Skeletal muscle cell (primary cell): ENCODE results near the gene TRMT1.

Source experiments
- DNase-seq: peaks from one replicate; pipeline ENCODE4 v3.0.0-alpha.2; 2010; ENCODE audit warnings: low read depth
- H3K4me3 ChIP-seq: 2 replicates; pipeline ENCODE4 v1.5.1; 2011; ENCODE audit warnings: low read depth, mild to moderate bottlenecking, control low read depth, low read length, moderate library complexity

TRMT1 gene

DNA sequence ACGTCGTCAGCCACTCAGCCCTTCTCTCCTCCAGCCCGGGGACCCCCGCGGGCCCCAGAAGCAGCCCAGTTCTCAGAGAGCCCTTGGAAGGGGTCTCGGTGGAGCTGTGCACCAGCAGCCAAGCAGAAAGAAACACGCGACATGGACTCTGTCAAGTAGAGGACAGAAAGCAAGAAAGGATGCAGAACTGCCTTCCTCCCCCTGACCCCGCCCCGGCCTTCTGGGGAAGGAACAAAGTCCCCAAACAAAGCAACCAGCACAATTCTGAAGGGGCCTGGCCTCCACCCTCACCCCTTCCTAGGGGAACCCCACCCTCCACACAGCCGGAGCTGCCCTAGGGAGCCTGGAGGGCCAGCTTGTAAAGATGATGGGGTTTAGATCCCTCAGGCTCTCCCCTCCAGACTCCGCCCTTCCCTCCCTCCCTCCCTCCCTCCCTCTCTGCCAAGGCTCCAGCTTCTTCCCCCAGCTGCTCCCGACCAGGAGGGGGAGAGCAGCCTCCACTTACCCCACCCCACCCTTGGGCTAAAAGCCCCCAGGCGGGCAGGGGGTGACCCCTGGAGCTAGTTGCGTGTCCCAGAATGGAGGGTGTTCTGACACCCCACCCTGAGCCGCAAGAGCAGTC lies 21.7 kb downstream of the TRMT1 start:
- no peak overlapping the region for H3K4me3 ChIP-seq
- DNase-seq: no peak

DNA sequence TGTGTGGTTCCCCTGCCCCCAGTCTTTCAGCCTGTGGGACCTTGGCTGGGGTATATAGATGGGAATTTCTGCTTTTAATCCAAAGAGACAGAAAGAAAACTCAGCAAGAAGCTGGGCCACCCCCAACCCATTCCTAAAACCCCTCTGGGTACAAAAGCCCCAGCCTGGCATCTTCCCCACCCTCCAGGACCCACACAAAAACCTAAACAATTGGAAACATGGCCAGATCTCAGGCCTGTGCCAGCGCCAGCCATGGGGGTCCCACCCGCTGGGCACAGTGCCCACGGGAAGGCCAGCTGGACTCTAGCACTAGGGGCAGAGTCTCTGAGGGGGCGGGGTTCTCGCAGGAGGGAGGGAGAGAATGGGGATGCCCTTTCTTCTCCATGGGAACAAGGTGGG lies 22.4 kb downstream of the TRMT1 start:
- DNase-seq: no peak
- H3K4me3 ChIP-seq: no peak overlapping the region

DNA sequence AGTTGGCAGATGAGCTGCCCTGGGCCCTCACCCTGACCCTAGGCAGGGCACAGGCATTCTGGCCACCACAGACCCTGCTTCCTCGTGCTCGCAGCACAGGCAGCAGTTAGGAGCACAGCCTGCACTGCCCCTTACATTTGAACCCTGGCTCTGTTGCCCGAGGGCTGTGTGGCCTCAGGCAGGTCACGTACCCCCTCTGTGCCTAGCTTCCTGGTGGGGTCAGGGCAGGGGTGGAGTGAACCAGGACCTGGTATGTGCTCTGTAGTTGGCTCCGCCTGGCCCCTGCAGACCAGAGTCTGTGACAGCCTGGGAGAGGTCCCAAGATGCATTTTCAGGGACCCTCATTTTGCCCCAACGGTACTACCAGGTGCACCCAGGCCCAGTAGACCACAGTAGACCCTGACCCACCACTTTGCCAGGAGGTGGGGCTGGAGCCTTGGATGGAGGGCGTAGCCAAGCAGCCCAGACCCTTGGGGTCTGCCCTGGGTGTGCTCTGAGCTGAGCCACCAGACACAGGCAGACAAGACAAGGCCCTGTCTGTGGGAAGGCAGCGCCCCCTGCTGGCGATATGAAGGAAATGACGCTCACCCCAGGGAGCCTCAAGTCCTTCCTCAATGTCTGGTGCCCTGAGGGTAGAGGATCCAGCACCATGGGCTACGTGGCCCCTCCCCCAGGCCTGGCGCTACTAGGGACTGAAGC lies 23.0 kb downstream of the TRMT1 start:
- H3K4me3 ChIP-seq: no peak overlapping the region
- peak; percentile 43 for DNase-seq

DNA sequence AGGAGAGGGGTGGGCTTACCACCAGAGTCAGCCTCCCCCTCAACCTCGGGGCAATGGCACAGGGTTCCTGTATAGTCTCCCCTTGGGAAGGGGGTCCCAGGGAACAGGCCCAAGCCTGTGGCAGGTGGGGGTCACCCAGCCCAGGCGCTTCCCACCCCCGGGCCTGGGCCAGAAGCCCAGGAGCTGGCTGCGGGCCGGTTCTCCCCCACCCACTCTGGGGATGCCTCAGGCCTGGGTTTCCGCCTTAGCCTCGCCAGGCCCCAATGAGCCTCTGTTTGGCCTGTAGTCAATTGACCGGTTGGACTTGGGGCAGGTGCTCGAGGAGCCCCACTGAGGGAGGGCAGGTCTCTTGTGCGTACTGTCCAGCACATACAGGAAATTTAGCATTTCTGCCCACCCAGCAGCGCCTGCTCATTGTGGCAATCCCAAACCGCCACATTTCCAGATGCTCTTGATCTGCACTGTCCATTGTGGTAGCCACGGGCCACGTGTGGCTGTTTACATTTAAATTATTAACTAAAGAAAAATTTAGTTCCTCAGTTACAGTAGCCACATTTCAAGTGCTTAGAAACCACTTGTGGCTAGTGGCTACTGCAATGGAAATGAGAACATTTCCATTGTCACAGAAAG lies 23.8 kb downstream of the TRMT1 start:
- H3K4me3 ChIP-seq: no peak overlapping the region
- no peak for DNase-seq

DNA sequence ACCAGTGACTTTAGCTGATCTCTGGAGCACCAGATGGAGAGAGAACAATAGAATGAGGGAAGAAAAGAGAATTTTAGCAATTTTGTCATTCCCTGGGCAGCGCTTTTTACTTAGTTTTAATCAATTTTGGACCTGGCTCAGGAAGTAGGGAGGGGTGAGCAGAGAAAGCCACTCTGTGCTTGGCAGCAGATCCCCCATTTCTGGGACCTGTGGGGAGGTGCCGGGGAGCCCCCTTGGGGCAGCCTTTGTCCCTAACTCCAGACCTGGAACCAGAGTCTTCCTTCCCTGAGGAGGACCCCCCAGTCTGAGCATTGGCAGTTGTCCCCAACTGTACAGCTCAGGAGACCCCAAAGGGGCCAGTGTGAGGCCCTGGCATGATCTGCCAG lies 24.4 kb downstream of the TRMT1 start:
- H3K4me3 ChIP-seq: no peak overlapping the region
- no peak for DNase-seq

DNA sequence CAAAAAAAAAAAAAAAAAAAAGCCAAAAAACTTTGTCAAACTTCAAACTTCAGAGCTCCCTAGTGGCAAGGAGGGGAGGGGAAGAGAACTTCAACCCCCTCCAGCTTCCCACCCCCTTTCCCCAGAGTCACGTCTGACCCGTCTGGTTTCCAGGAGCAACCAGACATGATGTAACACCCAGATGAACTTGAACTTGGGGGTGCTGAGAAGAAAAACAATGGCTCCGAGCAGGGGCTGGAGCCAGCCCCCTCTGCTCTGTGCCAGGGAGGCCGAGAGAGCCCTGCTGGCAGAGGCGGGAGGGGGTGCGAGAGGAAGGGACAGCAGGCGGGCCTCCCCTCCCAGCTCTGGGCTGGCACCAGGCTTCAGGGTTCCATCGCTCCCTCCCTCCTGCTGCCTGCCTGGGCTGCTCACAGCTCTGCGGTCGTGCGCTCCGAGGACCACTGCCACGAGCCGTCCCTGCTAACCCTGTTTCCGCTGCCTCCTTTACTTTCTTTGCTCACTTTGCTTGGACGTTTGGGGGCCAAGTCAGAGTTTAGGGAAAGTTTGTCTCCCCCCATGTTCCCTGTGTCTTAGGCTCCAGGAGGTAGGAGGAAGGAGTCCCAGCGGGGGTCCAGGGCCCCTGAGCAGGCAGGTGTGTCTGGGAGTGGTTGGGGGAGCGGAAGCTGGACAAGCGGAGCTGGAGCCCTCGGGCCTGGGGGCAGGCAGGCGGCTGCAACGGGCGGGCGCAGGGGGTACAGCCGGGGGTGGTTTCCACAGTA lies 25.0 kb downstream of the TRMT1 start:
- DNase-seq: peak; percentile 81
- H3K4me3 ChIP-seq: no peak overlapping the region

DNA sequence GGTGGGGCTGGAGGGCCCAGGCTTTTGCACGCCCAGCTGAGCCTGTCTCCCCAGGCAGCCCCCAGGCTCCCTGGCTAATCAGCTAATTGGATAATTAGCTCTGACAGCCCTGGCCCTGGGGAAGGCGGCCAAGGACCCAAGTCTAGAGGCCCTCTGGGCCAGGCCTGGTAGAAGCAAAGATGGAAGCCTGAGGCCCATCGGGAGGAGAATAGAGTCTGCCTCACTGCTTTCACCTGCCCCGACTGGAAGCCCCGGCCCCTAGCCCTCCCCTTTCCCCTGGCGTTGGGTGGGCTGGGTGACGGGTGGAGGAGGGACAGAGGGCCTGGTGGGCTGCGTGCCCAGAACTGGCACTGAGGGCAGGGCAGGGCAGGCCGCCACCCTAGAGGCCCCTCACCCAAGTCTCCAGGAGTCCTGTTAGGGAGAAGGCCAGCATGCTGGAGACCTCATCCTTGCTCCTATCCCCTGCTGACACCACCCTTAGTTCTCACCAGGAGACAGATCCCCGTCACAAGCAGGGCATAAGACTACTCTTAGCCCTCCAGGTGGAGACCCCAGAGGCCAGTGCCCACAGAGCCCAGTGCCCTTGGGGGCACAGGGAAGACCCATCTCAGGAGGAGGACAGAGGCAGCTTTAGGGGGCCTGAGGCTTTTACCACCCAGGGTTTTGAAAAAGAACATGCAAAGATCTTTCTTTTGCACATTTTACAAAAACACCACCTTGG lies 25.9 kb downstream of the TRMT1 start:
- DNase-seq: no peak
- no peak overlapping the region for H3K4me3 ChIP-seq

DNA sequence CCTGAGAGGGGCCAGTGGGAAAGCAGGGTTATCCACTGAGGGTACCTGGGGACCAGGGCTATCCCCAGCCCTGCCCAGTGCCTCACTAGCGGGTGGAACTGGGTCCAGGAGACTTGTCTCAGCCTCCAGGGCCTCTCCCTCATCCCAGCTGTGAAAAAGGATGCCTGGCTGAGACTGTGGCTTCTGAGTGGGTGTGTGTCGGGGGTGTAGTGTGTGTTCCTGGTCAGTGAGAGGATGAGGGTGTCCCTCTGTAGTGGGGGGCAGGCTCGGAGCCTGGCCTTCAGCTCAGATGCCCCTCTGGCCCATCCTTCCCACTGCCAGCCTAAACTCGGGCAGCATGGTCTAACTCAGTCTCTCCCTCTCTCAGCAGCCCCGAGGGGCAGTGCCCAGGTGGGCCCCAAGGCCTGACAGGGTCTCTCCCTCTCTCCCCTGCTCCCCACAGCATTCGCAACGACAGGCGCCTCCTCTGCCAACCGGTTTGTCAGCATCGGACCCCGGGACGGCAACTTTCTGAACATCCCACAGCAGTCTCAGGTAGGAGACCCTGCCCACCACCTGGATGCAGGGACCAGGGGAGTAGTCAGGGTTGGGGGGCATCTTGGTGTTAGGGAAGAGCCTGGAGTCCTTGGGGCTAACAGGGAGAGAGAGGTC lies 26.6 kb downstream of the TRMT1 start:
- DNase-seq: no peak
- no peak overlapping the region for H3K4me3 ChIP-seq

DNA sequence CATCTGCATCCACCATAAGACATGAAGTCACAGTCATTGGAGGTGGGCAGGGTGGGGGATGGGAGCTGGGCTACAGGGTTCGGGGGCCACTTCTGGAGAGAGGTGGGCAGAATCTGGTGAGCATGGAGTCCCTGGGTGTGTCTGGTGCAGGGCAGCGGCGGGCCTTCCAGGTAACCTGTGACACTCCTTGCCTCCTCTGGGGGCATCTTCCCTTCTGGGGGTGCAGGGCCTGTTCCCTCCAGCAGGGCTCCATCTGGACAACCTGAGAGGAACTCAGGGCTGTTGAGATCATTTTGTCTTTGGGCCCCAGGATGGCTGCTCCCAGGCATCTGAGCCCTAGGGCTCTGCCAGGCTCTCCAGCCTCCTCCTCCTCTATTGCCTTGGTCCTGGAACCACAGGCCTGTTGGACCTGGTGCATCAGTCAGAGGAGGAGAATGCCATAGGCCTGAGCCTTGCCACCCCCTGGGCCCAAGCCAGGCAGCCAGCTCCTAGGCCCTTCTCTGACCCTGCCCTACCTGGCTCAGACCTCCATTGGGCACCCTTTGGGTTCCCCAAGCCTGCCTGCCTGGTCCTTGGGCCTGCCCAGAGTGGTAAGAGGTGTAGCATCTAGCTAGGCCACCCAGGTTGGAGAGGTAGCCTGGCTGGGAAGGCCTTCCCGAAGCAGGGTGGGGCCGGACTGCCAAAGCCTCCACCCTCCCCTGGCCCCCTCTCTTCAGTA lies 27.2 kb downstream of the TRMT1 start:
- DNase-seq: no peak
- no peak overlapping the region for H3K4me3 ChIP-seq

DNA sequence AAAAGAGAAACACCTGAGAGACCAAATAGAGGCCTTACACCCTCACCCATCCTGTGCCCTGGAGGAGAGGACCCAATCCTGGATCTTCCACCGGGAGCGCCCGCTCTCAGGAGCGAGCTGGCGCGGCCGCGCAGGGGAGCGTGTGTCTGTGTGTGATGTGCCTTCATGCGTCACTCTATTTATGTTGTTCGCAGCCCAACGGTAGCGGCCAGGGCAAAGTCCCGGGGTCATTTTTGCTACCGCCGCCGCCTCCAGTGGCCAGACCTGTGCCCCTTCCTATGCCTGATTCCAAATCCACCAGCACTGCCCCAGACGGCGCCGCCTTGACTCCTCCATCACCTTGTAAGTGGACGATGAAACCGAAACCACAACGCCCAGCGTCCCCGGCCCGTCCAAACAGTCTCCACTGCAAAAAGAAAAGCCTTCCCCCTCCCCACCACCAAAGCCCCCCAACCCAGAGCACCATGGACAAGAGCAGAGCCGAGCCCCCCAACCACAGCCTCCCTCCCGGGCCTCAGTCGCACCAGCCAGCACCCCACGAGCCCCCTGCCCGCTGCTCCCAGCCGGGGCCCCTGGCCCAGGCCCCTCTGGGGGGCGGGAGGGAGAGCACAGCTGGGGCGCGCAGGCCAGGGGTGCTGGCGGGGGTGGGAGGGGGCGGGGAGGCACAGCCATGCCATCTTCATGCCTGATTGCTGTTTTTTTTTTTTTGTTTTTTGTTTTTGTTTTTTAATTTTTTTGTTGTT lies 28.6 kb downstream of the TRMT1 start:
- H3K4me3 ChIP-seq: no peak overlapping the region
- no peak for DNase-seq

DNA sequence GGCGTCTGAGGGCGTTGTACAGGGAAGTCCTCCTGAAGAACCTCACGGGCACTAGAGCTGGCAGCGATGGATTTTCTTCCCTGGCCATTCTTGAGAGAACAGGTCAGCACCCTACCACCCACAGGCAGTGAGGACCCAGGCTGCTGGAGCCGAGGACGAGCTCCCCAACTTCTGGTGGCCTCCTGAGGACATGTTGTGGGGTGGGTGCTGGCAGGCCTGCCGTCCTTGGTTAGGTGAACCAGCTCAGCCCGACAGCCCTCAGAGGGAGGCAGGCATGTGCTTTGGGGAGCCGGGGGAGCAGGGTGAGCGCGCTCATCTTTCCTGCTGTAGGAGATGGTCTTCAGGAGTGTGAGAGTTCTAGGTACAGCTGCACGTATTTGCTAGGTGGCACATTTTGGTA lies 29.2 kb downstream of the TRMT1 start:
- no peak for DNase-seq
- H3K4me3 ChIP-seq: no peak overlapping the region

DNA sequence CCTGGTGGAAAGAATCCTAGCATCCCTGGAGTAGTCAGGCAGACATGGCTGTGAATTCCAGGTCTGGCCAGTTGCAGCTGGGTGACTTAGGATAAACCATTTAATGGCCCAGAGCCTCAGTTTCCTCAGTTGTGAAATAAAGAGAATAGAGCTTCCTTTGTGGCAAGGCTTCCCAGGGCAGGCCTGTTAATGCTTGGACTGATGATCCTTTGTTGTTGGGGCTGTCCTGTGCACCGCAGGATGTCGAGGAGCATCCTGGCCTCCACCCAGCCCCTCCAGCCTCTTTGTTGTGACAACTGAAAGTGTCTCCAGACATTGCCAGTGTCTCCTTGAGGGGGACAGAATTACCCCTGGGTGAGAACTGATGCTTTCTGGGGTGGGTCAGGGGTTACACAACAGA lies 30.2 kb downstream of the TRMT1 start:
- no peak for DNase-seq
- H3K4me3 ChIP-seq: no peak overlapping the region

DNA sequence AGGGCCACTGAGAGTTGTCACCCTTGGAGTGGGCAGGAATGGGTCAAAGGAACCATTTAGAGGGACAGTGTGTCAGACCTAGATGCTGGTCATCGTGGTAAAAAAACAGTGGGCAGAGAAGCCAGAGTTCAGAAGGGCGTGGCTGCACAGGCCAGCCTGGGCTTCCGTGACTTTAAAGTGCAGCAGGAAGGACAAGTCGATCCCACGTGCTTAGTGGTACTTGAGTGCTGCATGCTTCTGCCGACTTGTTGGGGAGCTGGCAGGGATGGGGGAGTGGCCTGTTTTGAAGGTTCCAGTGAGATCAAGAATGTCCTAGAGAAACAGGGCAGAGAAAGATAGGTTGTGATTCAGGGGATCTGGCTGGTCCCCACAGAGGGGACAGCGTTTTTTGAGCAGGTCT lies 30.9 kb downstream of the TRMT1 start:
- no peak overlapping the region for H3K4me3 ChIP-seq
- DNase-seq: no peak

DNA sequence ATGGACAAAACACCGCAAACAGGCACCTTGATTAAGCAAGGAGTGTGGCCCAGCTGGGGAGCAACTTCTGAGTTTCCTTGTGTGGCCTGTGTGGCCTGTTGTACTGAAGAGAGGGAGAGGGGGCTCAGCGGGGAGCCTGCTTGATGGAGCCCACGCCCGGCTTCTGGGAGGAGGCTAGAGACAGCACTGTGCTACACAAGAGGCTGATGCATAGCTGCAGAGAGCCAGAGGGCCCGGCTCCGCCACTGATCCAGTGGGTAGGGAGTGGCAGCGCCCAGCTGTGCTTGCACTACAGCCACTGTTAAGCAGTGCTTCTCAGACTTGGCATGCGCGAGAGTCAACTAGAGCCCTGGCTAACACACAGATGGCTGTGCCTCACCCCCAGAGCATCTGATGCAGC lies 32.9 kb downstream of the TRMT1 start:
- DNase-seq: no peak
- no peak overlapping the region for H3K4me3 ChIP-seq

DNA sequence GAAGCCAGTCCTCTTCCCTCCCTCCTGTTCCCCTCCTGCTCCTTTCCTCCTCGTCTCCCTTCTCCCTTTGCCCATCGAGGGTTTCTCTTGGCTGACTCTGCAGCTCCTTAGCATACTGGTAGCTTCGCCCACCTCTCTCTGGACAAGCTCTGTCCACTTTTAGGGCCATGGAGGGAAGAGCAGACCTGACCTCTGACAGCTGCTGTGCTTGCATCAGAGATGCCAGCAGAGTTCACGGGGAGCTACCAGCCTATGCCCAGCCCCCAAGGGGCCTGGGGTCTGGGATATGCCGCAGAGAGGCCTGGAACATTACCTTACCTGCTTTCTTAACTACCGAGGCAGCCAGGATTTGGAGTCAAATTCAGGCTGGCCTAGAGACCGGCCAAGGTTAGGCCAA lies 33.5 kb downstream of the TRMT1 start:
- H3K4me3 ChIP-seq: no peak overlapping the region
- no peak for DNase-seq

DNA sequence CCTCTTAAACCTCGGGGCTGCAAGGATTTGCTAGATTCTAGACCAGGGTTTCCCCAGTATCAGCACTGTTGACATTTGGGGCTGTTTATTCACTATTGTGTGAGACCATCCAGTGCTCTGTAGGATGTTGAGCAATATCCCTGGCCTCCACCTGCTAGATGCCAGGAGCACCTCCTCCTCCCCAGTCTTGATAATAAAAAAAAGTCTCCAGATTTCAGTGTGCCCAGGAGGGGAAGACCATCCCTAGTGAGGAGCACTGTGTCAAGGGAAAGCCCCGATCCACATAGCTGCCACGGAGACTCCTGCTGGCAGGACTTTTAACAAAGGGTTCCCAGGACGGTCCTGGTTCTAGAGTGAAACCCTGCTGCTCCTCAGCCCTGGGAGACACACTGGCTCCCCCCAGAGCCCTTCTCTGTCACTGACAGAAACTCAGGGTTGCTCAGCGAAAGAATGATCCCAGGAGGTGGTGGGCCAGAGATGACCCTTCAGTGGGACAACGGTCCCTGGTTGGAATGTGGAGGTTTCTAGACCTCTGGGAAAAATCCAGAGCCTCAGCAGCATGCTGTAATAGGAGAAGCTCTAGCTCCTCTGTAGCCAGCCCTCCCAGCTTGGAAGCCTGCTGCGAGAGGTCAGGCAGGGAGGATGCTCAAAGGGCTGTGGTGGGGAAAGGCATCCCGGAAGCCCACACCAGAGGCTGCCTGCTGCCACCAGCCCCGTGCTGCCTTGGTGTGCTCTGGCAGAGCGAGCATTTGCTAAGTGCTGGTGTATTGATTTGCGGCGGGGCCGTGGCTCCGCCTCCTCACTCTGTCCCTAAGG lies 34.1 kb downstream of the TRMT1 start:
- H3K4me3 ChIP-seq: no peak overlapping the region
- DNase-seq: no peak

DNA sequence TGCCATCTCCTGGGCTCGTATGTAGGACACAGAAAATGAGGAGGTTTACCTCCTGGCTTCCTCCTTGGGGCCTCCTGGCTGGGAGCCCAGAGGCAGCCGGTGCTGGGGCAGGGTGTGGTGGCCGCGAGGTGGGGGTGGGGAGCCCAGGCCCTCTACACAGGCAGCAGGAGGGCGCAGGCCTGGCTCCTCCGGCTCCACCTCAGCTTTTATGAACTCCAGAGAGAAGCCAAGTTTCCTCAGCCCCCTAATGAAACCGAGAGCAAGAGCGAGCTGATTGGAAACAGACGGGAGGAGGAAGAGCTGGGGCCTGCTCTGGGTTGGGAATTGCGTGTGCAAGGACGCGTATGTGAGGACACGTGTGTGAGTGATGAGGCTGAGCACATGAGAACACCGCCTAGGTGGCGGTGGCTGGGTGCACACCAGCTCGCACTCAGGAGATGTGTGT lies 37.0 kb downstream of the TRMT1 start:
- H3K4me3 ChIP-seq: no peak overlapping the region
- peak; percentile 51 for DNase-seq
